CD4-positive, alpha-beta T cell treated with Interferon gamma for 1 hour (primary cell): ENCODE measurements around the gene PGM2L1.
"Not testable (repeated sequence)": the region's sequence is repeated elsewhere in the genome, so short reads cannot be mapped to it uniquely, and the experiment has no call there.

Experiments used
- DNase-seq: peaks from one replicate; pipeline ENCODE4 v3.0.0-alpha.2; 2020

Gene PGM2L1

GRCh38 chr11:74332291-74332690 lies 65.9 kb downstream of the PGM2L1 start:
- DNase-seq, result no peak

DNA sequence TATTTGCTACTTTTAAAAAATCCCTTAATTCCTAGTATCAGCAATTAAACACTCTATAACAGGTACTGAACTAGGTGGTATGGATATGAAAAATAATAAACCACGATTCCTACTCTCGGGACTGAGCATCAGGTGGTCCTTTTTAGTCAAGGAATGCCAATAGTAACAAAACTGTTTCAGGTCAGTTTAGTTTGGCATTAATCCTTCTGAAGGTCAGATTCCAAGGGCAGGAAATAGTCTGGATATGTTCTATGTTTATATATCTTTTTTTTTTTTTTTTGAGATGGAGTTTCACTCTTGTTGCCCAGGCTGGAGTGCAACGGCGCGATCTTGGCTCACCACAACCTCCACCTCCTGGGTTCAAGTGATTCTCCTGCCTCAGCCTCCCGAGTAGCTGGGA lies 67.2 kb downstream of the PGM2L1 start:
- DNase-seq, result not testable (repeated sequence)

DNA sequence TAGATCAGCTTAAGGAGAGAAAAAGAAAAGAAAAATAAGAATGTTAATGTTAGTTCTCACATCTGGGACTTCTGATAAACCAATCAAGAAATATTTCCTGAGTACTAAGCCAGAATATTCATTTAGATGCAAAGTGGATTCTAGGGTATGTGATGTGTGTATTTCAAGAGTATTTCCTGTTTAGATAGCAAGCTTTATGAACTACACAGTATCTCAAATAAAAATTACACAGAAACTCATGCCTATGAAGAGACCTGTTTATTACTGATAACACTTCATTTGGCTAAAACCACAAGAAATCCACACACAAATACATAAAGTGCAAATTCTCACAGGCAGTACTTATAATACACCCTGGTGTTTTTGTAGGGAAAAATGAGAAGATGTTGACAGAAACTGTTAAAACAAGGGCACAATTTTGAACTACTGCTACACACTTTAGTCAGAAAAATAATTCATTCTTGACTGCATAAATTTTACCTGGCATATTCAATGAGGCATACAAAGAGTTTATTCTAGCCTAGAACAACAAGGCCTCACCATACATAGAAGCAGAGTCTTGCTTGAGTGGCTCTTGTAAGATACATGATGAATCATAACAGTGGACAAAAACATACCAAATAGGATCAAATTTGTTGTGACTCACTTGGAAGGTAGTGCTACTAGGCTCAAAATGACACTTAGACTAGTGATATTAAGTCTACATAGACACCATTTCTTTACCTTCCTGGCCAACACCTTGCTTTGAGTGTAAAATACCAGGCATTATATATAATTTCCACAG lies 68.0 kb downstream of the PGM2L1 start:
- DNase-seq, result no peak

- DNase-seq, result no peak
Observed at GRCh38 chr11:74327076-74327475, 71.2 kb downstream of the PGM2L1 start.

- DNase-seq, result no peak
Observed at GRCh38 chr11:74326665-74327064, 71.6 kb downstream of the PGM2L1 start.

GRCh38 chr11:74325649-74326645 lies 72.3 kb downstream of the PGM2L1 start:
- no peak for DNase-seq

DNA sequence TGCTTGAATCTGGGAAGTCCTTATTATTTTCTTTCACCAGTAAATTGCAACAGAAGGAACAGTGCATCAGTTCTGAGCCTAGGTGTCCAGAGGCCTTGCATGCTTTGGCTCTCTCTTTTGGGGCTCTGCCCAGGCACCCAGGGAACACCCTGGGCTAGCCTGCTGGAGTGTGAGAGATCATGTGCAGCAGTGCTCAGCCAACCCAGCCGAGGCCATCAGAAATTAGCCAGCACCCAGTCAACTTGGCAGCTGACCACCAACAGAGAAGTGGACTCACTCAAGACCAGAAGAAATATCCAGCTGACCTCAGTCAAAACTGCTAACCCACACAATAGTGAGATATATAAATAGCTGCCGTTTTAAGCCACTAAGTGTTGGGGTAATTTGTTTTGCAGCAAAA lies 75.6 kb downstream of the PGM2L1 start:
- DNase-seq, result no peak

- no peak for DNase-seq
Observed at GRCh38 chr11:74321487-74322188, 76.6 kb downstream of the PGM2L1 start.

GRCh38 chr11:74320538-74320937 lies 77.7 kb downstream of the PGM2L1 start:
- no peak for DNase-seq

GRCh38 chr11:74319139-74319816 lies 79.0 kb downstream of the PGM2L1 start:
- no peak for DNase-seq

DNA sequence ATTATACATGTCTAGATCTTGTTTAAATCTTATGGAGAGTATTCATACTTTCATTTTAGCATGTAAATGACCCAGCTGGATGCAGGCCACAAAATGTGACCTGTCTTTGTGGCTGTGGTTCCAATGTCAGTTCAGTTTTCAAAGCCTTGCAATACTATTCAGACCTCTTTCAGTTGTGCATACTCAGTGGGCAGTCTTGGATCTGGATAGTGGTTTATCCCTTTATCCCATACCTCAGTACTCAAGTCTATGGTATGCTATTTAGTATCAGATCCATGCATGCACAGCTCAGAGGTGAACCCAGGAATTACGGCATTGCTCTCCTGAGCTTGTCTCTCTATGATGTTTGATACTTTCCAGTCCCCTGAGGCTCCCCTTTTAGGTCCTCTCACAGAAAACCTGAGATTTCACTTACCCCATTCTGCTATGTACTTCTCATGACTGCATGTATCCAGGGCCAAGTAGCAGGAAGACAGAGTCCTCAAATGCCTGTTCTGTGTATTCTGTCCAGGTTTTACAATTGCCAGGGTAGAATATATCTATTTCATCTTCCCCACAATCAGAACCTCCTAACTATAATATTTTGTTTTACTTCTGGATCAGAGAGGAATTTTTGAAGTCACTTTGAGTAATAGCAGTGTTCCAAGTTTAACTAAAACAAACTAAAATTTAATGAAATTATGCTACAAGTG lies 79.8 kb downstream of the PGM2L1 start:
- no peak for DNase-seq

DNA sequence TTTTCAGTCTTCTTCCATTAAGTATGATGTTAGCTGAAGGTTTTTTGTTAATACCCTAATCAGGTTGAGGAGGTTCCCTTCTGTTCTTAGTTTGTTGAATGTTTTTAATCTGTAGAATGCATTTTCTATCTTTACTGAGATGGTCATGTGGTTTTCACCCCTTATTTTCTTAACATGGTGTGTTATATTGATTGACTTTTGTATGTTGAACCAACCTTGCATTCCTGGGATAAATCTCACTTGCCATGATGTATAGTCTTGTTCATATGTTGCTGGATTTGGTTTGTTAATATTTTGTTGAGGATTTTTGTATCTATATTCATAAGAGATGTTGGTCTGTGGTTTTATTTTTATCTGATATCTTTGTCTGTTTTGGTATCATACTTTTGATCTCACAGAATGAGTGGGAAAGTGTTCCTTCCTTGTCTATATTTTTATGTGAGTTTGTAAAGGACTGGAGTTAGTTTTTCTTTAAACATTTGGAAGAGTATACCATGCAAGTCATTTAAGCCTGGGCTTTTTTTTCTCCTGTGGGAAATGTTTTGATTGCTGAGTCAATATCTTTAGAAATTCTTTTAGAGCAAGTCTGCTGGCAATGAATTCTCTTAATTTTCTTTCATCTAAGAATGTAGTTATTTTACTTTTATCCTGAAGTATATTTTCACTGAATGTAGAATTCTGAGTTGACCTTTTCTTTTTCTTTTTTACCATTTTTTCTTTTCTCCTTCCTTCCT lies 81.3 kb downstream of the PGM2L1 start:
- no peak for DNase-seq

- DNase-seq, result no peak
Observed at GRCh38 chr11:74312326-74312725, 85.9 kb downstream of the PGM2L1 start.

DNA sequence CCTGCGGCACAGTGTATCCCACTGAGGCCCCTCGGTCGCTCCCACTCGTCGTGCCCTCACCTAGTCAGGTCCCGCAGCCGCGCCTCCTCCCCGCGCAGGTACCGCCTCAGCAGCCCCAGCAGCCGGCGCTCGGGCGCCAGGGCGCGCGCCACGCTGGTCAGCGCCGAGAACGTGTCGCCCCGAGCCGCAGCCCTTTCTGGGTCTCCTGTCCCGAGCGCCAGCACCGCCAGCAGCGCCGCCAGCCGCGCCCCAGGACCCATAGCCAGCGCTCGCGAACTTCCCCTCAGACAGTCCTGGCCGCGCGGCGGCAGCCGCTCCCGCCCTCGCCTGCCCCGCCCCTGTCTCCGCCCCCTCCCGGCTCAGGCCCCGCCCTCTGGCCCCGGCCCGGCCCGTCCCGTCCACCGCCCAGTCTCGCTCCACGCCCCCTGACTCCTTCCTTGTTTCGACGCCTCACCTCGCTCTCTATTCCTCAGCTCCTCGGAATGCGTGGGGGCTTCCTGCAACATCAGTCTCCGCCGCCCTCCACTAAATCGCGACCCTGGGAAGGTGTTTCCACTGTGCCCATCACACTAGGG lies 86.8 kb downstream of the PGM2L1 start, which contains the start of gene P4HA3:
Gene P4HA3, minus strand, starts transcription at position 289 of the 575 bp plus-strand sequence. Its CDS starts 29 bp downstream, at position 260.
- DNase-seq, result peak; percentile 67

GRCh38 chr11:74310857-74311256 lies 87.4 kb downstream of the PGM2L1 start:
- DNase-seq, result no peak

DNA sequence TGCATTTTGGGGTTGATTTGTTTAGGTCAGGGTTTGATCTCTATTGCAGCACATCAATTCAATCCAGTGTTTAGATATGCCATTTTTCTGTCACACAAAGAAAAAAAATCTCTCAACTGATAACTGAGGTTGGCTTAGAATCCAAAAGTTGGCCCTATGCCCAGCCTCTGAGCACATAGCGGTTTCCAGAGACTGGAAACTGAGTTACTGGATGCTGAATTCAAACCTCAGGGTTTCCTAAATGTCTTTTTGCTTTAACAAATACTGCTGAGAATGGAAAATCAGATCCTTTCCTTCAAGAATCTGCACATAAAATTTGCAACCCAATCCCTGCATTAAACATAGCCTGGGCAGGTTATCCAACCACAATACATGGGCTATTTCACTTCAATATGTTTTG lies 90.8 kb downstream of the PGM2L1 start:
- no peak for DNase-seq

DNA sequence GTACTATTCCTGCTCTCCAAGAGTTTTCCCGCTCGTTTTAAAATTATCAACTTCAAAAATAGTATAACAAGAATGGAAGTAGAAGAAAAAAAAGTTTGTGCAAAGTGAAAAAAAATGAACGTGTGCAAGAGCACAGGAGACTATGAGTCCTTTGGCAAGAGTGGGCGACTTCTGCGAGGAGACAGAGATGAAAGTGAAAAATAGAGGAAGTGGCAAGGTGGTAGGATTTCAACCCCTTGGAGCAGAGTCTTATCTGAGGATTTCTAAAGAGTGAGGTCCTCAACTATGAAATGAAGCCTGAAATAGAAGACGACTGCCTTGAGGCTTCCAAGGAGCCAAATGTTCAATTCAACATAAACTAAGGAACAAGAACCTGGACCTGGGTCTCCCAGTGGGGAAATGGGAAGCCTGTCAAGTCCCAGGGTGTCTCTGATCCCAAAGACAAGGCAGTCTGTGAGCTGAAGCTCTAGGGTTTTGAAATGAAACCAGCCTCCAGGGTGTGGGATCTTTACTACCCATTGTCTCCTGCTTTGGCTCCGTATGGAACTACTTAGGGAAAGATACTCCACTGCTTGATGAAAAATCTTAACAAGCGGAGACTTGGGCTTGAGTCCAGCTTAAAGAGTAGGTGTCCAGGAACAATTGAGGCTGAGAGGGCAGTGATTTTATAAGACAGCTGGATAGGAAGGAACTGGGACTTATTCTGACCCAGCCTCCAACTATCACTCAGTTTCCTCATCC lies 91.6 kb downstream of the PGM2L1 start:
- no peak for DNase-seq

GRCh38 chr11:74299015-74299414 lies 99.2 kb downstream of the PGM2L1 start:
- no peak for DNase-seq

DNA sequence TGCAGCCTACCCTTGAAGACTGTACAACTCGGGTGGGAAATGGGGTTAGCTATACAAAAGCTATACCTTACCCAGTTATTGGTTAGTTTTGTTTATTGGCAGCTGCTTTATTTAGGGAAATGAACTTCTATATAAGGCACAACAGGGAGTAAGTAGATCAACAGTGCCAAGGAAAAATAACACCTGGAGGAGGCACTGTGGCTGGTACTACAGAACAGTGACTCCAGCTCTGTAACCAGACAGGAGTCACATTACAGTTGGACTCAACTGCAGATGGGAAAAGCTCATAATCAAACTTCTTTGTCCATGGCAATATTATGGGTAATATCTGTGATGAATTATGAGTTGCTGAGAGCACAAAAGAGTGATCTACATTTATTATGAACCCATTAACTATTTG lies 100.7 kb downstream of the PGM2L1 start:
- no peak for DNase-seq

DNA sequence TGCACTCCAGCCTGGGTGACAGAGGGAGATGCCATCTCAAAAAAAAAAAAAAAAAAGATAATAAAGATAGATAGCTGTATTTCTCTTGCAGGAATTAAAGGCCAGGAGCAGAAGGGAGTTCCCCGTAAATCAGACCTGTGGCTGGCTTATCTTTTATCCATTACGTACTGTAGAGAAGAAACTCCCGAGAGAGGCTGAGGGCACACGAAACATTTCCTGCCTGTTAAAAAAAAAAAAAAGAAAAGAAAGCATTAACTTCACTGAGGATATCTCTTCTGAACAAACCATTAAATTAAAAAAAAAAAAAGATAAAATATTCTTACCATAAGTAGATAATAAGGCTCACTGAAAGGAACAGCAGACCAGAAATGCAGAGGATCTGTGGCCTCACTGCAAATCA lies 109.3 kb downstream of the PGM2L1 start:
- no peak for DNase-seq
